ENCODE measurements around the gene TEAD1.

TEAD1 gene

GRCh38 chr11:12815931-12816494, 141.8 kb downstream of the TEAD1 start:
- DNase-seq: no peak

GRCh38 chr11:12817681-12818332, 143.6 kb downstream of the TEAD1 start:
- DNase-seq: no peak

- no peak for DNase-seq
Measured at GRCh38 chr11:12818333-12819015, 144.3 kb downstream of the TEAD1 start.

GRCh38 chr11:12822392-12823022, 148.3 kb downstream of the TEAD1 start:
- DNase-seq: no peak

- no peak for DNase-seq
Measured at GRCh38 chr11:12824281-12825041, 150.2 kb downstream of the TEAD1 start.

- no peak for DNase-seq
Measured at GRCh38 chr11:12826441-12826840, 152.2 kb downstream of the TEAD1 start.

- DNase-seq: no peak
Measured at GRCh38 chr11:12827369-12827768, 153.1 kb downstream of the TEAD1 start.

GRCh38 chr11:12827929-12828812, 153.9 kb downstream of the TEAD1 start:
- DNase-seq: no peak

GRCh38 chr11:12829131-12829530, 154.9 kb downstream of the TEAD1 start:
- DNase-seq: no peak

- DNase-seq: no peak
Measured at GRCh38 chr11:12829540-12830314, 155.5 kb downstream of the TEAD1 start.

GRCh38 chr11:12831471-12832202, 157.4 kb downstream of the TEAD1 start:
- DNase-seq: no peak

- no peak for DNase-seq
Measured at GRCh38 chr11:12832480-12833224, 158.4 kb downstream of the TEAD1 start.

GRCh38 chr11:12834166-12834565, 159.9 kb downstream of the TEAD1 start:
- no peak for DNase-seq

GRCh38 chr11:12834630-12835029, 160.4 kb downstream of the TEAD1 start:
- no peak for DNase-seq

GRCh38 chr11:12835286-12835685, 161.1 kb downstream of the TEAD1 start:
- DNase-seq: no peak

GRCh38 chr11:12838463-12839123, 164.4 kb downstream of the TEAD1 start:
- no peak for DNase-seq

- no peak for DNase-seq
Measured at GRCh38 chr11:12840871-12841660, 166.8 kb downstream of the TEAD1 start.

GRCh38 chr11:12841946-12842630, 167.9 kb downstream of the TEAD1 start:
- DNase-seq: no peak
